Duodenal mucosa (tissue), 2 donors: ENCODE data around the gene NCKAP1.

ENCODE experiments used
- H3K27ac ChIP-seq: one replicate; pipeline ENCODE4 v1.7.0; 2013; ENCODE audit warnings: low read depth, low read length
- H3K27me3 ChIP-seq, 2 donors: one replicate each; pipeline ENCODE4 v1.7.0; 2013; ENCODE audit warnings: low read length in 2 of 2, control low read depth in 1 of 2; ENCODE audit not compliant: insufficient read depth in 2 of 2, control insufficient read depth in 1 of 2
- H3K36me3 ChIP-seq, 2 donors: one replicate each; pipeline ENCODE4 v1.7.0; 2013; ENCODE audit warnings: low read length in 2 of 2, control low read depth in 1 of 2; ENCODE audit not compliant: insufficient read depth in 2 of 2, control insufficient read depth in 1 of 2
- H3K4me1 ChIP-seq, 2 donors: one replicate each; pipeline ENCODE4 v1.7.0; 2013; ENCODE audit warnings: low read length in 2 of 2, control low read depth in 1 of 2; ENCODE audit not compliant: insufficient read depth in 2 of 2, control insufficient read depth in 1 of 2
- H3K4me3 ChIP-seq, 2 donors: one replicate each; pipeline ENCODE4 v1.7.0; 2013; ENCODE audit warnings: low read length in 2 of 2, low read depth in 1 of 2
- H3K9ac ChIP-seq, 2 donors: one replicate each; pipeline ENCODE4 v1.7.0; 2013; ENCODE audit warnings: low read length in 2 of 2, low read depth in 1 of 2
- H3K9me3 ChIP-seq, 2 donors: one replicate each; pipeline ENCODE4 v1.7.0; 2013; ENCODE audit warnings: low read length in 2 of 2, control low read depth in 1 of 2; ENCODE audit not compliant: control insufficient read depth in 1 of 2

NCKAP1 gene

GRCh38 chr2:182952741-182953450 lies 85.4 kb downstream of the NCKAP1 start:
- no peaks in the 10 kb centered on the region for H3K4me1 ChIP-seq
- H3K36me3 ChIP-seq, result peaks cover 4 to 39% of the 10 kb centered on the region in 2 donors
- no peaks in the 10 kb centered on the region for H3K9me3 ChIP-seq
- H3K27ac ChIP-seq, result no peak overlapping the region
- H3K4me3 ChIP-seq, result no peak overlapping the region
- H3K27me3 ChIP-seq, result no peaks in the 10 kb centered on the region
- no peak overlapping the region for H3K9ac ChIP-seq

- no peak overlapping the region for H3K9ac ChIP-seq
- no peak overlapping the region for H3K27ac ChIP-seq
- H3K36me3 ChIP-seq, result peaks cover 4 to 32% of the 10 kb centered on the region in 2 donors
- no peaks in the 10 kb centered on the region for H3K27me3 ChIP-seq
- H3K4me1 ChIP-seq, result peaks cover 0 to 2% of the 10 kb centered on the region in 2 donors
- H3K9me3 ChIP-seq, result no peaks in the 10 kb centered on the region
- no peak overlapping the region for H3K4me3 ChIP-seq
Measured at GRCh38 chr2:182951948-182952663, 86.2 kb downstream of the NCKAP1 start.

GRCh38 chr2:182950546-182950945 lies 87.7 kb downstream of the NCKAP1 start:
- Histone ChIP-seq H3K36me3 (peaks cover 4 to 21% of the 10 kb centered on the region in 2 donors), H3K27ac (no peak overlapping the region), H3K27me3 (no peaks in the 10 kb centered on the region)

GRCh38 chr2:182949572-182950189 lies 88.6 kb downstream of the NCKAP1 start:
- Histone ChIP-seq H3K27ac (no peak overlapping the region), H3K9ac (no peak overlapping the region), H3K36me3 (peaks cover 4 to 20% of the 10 kb centered on the region in 2 donors), H3K4me3 (no peak overlapping the region), H3K27me3 (no peaks in the 10 kb centered on the region), H3K9me3 (no peaks in the 10 kb centered on the region), H3K4me1 (peaks cover 0 to 7% of the 10 kb centered on the region in 2 donors)

More at GRCh38 chr2:182950546-182950945, 87.7 kb downstream of the NCKAP1 start:
- Histone ChIP-seq H3K9me3 (no peaks in the 10 kb centered on the region), H3K4me3 (no peak overlapping the region), H3K9ac (no peak overlapping the region), H3K4me1 (peaks cover 0 to 7% of the 10 kb centered on the region in 2 donors)

GRCh38 chr2:182949052-182949451 lies 89.2 kb downstream of the NCKAP1 start:
- Histone ChIP-seq H3K36me3 (peaks cover 4 to 20% of the 10 kb centered on the region in 2 donors), H3K9me3 (no peaks in the 10 kb centered on the region), H3K9ac (no peak overlapping the region), H3K27ac (no peak overlapping the region), H3K4me1 (peaks cover 0 to 7% of the 10 kb centered on the region in 2 donors), H3K4me3 (no peak overlapping the region), H3K27me3 (no peaks in the 10 kb centered on the region)

- peaks cover under 1 to 13% of the 10 kb centered on the region in 2 donors for H3K36me3 ChIP-seq
- no peaks in the 10 kb centered on the region for H3K9me3 ChIP-seq
Measured at GRCh38 chr2:182946958-182947369, 91.3 kb downstream of the NCKAP1 start.

GRCh38 chr2:182943339-182943738 lies 94.9 kb downstream of the NCKAP1 start:
- H3K9ac ChIP-seq, result no peak overlapping the region
- H3K9me3 ChIP-seq, result no peaks in the 10 kb centered on the region
- H3K27me3 ChIP-seq, result no peaks in the 10 kb centered on the region
- peaks cover 0 to 7% of the 10 kb centered on the region in 2 donors for H3K4me1 ChIP-seq
- H3K27ac ChIP-seq, result no peak overlapping the region
- H3K36me3 ChIP-seq, result peaks cover 3 to 7% of the 10 kb centered on the region in 2 donors
- no peak overlapping the region for H3K4me3 ChIP-seq

More at GRCh38 chr2:182946958-182947369, 91.3 kb downstream of the NCKAP1 start:
- Histone ChIP-seq H3K9ac (no peak overlapping the region), H3K27ac (no peak overlapping the region), H3K4me3 (no peak overlapping the region), H3K4me1 (peaks cover 0 to 7% of the 10 kb centered on the region in 2 donors), H3K27me3 (no peaks in the 10 kb centered on the region)

GRCh38 chr2:182942756-182943155 lies 95.5 kb downstream of the NCKAP1 start:
- H3K4me3 ChIP-seq, result no peak overlapping the region
- no peaks in the 10 kb centered on the region for H3K27me3 ChIP-seq
- peaks cover 5 to 7% of the 10 kb centered on the region in 2 donors for H3K36me3 ChIP-seq
- H3K9me3 ChIP-seq, result no peaks in the 10 kb centered on the region
- no peak overlapping the region for H3K27ac ChIP-seq
- H3K9ac ChIP-seq, result no peak overlapping the region
- H3K4me1 ChIP-seq, result peaks cover 0 to 7% of the 10 kb centered on the region in 2 donors

GRCh38 chr2:182941919-182942318 lies 96.3 kb downstream of the NCKAP1 start:
- peaks cover 0 to 3% of the 10 kb centered on the region in 2 donors for H3K4me1 ChIP-seq
- peaks cover 8 to 11% of the 10 kb centered on the region in 2 donors for H3K36me3 ChIP-seq
- no peaks in the 10 kb centered on the region for H3K27me3 ChIP-seq
- no peak overlapping the region for H3K27ac ChIP-seq
- no peak overlapping the region for H3K9ac ChIP-seq
- no peaks in the 10 kb centered on the region for H3K9me3 ChIP-seq
- no peak overlapping the region for H3K4me3 ChIP-seq
